Loucy (cell line): Measurements from ENCODE around the gene EPB41L5.

Source experiments
- EZH2phosphoT487 ChIP-seq: fragments of 200-600 bp; IDR thresholded peaks from 2 replicates; pipeline ENCODE4 v1.6.1; 2018; ENCODE audit warnings: antibody characterized with exemption, mild to moderate bottlenecking, moderate library complexity, borderline replicate concordance
- TF ChIP-seq, protein P1 (sequence below): fragments of 200-600 bp; sonication (generic); conservative IDR thresholded peaks from 2 replicates; pipeline ENCODE4 v1.5.1; 2014; ENCODE audit warnings: mild to moderate bottlenecking, antibody characterized with exemption, low read length

DNA sequence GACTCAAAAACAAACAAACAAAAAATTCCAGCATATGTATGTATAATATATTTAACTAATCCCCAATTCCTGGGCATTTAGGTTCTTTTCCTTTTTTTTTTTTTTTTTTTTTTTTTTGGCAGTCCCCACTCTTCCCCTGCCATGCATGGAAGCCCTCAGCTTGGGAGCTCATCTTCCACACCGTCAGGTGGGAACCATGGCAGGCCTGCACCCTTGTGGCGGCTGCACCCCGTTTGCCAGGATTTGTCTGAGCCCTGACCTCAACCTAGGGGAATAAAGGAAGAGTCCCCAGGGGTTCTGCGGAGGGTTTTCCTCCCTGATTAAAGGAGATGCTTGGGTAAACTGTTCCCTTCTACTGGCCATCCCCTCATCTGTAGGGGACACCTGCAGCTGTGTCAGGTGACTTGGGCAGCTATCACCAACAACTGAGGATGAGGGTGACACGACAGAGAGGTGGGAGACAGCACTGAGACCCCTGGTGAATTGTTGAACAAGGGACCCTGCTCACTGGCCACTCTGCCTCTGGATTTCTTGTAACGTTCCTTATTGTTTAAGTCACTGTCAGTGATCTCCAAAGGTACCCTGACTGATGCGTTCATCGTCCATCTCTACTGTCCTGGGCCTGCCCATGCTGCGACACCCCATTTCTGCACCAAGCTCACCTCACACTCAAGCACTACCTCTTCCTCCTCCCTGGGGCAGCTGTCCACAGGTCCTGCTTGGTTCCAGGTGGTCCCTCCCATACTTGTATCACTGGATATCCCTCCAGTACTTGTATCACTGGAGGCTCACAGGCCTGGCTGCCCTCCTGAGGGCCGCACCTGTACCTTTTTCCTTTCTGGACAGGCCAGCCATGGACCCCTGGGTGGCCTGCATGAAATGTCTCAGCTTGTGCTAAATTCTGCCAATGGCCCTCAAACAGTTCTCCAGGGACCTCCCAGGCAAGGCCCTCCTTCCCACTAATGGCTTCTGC lies 195.8 kb downstream of the EPB41L5 start:
- TF ChIP-seq, protein P1, sequence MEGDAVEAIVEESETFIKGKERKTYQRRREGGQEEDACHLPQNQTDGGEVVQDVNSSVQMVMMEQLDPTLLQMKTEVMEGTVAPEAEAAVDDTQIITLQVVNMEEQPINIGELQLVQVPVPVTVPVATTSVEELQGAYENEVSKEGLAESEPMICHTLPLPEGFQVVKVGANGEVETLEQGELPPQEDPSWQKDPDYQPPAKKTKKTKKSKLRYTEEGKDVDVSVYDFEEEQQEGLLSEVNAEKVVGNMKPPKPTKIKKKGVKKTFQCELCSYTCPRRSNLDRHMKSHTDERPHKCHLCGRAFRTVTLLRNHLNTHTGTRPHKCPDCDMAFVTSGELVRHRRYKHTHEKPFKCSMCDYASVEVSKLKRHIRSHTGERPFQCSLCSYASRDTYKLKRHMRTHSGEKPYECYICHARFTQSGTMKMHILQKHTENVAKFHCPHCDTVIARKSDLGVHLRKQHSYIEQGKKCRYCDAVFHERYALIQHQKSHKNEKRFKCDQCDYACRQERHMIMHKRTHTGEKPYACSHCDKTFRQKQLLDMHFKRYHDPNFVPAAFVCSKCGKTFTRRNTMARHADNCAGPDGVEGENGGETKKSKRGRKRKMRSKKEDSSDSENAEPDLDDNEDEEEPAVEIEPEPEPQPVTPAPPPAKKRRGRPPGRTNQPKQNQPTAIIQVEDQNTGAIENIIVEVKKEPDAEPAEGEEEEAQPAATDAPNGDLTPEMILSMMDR, result no peak
- no peak for TF ChIP-seq EZH2phosphoT487
